ENCODE results near the gene EDEM1. TPM values are rescaled to one million over a fixed set of nuclear protein-coding genes. Genes with fewer than 3 reads are reported as not detected.
"Not testable (repeated sequence)": the region's sequence is repeated elsewhere in the genome, so short reads cannot be mapped to it uniquely, and the experiment has no call there.

Gene EDEM1
- total RNA-seq, 1 donor from 2014 or later = 8.4 TPM

DNA sequence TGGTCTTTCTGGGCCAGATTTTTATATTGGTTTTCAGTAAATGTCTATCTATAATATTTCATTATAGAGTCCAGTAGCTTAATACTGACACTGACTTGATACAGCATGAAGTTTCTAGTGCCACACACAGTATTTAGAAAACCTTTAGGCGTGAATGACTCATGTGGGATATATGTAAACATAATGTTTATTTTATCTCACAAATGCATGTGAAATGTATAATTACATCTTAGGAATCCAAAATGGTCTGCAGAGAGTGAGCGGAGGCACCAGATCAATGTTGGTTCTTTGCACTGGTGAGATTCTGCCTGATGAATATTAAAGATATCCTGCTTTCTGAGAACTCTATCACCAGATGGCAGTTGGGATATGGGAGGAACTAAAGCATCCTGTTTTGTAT is 8.5 kb upstream of the EDEM1 start:
- DNase-seq = not testable (repeated sequence)

DNA sequence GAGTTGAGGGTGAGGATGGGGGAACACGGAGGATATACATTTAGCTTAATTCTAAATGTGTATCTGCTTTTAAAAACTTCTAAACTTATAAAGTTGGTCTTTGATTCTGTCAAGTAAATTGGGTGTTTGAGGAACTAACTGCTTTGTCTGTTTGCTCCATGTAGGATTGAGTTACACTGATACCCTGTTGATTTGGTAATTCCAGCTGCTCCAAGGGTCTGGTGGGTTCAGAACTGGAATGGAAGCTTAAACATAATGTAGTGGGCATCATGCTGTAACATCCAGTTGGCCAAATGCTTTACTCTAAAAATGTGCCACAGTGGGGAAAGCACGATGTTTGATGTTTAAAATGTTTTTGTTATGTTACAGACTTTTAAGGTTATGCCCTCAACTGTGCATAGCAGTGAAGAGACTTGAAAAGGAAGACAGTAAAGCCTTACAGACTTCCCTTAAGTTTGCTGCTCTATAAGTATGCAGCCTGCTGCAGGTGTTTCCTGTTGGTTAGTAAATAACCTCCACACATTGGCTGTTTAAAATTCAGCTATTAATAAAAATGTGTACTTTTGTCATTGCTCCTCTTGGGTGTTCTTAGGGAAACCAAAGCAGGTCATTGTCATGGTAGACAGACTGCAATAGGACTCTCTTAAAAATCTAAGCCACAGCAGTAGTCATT is 5.9 kb upstream of the EDEM1 start:
- DNase-seq = no peak

DNA sequence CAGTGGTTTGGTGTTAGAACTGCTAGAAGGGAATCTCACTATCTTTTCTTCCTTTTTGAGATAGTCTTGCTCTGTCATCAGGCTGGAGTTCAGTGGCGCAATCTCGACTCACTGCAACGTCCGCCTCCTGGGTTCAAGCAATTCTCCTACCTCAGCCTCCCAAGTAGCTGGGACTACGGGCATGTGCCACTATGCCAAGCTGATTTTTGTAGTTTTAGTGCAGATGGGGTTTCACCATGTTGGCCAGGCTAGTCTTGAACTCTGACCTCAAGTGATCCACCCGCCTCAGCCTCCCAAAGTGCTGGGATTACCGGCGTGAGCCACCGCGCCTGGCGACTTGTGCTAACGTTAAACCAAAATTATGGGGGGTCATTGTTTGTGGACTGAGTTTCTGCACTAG is 3.8 kb upstream of the EDEM1 start:
- DNase-seq = not testable (repeated sequence)

DNA sequence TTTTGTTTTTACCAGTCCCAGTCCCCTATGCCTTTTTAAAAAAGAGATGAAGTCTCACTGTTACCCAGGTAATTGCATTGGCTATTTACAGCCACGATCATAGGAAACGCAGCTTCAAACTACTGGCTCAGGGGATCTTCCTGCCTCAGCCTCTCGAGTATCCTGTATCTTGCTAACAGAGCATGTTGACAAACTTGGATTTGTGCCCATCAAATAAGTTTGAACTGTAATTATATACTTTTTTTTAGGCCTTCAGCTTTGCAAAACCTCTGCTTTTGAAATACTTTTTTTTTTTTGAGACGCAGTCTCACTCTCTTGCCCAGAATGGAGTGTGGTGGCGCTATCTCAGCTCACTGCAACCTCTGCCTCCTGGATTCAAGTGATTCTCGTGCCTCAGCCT is 3.0 kb upstream of the EDEM1 start:
- DNase-seq = no peak

DNA sequence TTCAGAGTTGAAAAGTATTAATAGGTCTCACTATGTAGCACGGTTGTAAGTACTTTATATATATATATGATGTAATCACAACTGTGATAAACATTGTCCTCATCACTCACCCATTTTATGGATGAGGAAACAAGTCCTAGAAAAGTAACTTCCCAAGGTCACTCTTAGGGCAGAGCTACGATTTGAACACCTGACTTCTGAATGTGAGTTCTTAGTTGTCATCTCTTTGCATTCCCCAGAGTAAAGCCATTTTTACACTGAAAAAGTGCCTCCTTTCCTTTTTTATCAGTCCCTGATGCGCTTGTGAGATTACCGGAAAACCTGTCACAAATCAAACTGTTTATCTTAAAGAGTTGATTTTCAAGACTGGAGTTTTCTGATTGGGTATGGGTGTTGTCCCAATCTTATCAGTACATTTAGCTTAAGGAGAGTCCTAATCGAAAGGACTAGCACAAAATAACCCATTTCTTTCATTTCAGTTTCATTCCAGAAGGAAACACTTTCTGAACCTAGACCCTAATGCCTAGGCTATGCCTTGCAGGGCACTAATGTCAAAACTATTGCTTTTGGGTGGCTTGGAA is 2.3 kb upstream of the EDEM1 start:
- no peak for DNase-seq

DNA sequence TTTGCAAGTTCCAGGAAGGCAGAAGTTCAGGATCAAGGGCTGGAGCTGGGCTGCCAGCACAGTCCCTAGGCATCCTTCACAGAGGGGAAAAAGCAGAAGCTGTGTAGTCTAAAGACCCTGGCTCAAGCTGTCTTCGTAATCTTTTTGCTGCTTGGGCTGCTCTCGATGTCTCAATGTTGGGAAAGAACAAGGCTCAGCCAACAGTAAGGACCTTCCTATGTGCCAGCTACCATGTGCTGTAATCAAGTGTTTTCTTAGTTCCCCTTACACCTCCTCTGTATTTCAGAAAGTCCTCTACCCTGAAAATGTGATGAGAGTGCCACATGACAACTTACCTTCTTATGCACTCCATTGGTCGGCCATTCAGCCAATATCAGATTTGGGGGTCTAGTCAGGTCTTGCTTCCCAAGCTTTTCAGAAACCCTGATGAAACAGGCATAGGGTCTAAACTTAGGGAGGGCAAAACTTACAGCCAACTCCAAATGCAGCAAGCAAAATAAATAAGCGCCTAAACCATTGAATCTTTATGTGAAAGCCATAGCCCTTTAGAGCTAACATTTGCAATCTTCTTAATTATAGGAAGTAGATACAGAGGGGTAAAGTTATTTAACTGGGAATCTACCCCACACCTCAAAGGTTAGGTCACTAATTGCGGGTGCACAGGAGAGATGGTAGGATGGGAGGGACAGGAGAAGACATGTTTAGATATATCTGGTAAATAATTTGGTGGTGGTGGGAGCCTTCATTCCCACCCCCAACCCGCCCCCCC is 1.2 kb upstream of the EDEM1 start:
- no peak for DNase-seq

DNA sequence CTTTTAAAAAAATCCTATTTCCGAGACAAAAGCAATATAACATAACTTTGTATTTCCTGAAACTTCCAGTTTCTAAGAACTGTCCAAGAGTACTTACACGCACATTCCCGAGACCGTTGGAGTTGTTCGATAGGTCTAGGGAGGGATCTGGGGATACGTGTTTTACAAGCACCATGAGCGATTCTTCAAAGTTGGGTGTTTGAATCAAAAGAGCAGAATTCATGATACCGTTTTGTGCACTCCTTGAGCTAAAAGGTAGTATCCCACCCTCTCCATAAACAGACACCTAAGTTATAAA is 700 bp upstream of the EDEM1 start:
- DNase-seq = no peak

DNA sequence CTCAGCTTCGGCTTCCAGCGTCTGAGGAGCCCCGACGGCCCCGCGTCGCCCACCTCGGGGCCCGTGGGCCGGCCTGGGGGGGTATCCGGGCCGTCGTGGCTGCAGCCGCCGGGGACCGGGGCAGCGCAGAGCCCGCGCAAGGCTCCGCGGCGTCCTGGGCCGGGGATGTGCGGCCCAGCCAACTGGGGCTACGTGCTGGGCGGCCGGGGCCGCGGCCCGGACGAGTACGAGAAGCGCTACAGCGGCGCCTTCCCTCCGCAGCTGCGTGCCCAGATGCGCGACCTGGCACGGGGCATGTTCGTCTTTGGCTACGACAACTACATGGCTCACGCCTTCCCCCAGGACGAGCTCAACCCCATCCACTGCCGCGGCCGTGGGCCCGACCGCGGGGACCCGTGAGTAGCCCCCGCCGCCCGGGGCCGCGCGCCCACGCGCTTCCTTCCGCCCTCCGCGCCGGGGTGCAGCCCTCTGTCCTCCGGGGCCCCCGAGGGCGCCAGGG is 462 bp downstream of the EDEM1 start:
- no peak for DNase-seq

DNA sequence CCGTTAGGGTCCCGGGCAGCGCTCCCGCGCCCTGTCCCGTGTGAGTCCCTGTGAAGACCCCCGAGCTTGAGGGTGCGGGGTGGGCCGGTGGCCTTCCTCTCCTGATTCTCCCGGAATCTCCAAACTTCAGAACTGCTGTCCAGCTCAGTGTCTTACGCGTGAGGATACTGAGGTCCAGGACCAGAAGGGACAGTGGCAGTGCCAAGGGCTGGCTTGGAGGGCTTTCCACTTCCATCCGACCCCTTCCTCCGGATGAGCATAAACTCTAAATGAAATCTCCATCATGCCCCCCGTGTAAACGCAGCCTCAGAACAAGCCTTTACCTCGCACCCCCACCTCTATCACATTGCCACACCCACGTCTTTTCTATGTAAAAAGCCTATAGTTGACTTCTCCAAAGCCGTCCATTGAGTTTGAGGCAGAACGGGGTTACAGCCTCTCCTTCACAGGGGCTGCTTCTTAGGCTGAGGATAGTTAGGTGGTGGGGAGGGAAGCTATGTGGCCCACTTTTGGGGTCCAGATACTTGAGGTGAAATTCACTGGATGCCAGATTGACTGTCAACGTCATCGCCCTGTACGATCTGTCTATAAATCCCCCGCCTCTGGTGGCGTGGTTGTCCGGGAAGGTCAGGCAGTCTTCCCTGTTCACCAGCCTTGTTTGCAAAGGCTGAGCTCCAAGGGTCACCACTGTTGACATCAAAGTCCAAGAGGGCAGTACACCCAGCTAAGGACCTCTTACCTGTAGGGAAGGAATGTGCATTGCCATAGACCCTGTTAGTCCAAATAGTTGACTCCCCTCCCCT is 1.1 kb downstream of the EDEM1 start:
- no peak for DNase-seq

DNA sequence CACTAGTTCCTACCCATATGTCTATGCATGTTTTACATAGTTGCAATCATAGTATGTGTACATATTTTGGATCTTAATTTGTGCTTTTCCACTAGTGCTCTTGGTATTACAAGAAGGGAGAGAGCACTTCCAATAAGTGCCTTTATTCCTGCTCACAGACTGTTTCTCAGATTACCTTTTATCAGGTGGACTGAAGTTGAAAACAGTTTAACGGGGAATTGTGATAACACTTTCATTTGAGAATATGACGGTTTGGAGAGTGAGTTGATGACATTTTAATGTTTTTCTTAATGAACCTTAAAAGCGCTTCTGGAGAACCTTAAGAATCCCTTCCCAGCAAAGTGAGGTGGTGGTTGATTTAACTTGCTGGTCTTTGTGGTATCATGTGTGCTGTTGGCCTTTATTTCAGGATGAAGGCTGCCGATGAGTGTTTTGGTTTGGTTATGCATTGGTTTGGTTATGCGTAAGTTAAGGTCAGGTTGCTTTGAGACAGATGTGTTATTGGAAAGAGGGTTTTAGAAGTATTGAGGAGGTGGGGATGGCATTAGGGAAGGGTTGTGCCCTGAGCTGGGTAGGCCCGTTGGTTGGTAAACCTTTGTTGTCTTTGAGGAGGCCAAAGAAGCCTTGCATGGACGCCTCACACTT is 2.8 kb downstream of the EDEM1 start:
- DNase-seq = no peak

DNA sequence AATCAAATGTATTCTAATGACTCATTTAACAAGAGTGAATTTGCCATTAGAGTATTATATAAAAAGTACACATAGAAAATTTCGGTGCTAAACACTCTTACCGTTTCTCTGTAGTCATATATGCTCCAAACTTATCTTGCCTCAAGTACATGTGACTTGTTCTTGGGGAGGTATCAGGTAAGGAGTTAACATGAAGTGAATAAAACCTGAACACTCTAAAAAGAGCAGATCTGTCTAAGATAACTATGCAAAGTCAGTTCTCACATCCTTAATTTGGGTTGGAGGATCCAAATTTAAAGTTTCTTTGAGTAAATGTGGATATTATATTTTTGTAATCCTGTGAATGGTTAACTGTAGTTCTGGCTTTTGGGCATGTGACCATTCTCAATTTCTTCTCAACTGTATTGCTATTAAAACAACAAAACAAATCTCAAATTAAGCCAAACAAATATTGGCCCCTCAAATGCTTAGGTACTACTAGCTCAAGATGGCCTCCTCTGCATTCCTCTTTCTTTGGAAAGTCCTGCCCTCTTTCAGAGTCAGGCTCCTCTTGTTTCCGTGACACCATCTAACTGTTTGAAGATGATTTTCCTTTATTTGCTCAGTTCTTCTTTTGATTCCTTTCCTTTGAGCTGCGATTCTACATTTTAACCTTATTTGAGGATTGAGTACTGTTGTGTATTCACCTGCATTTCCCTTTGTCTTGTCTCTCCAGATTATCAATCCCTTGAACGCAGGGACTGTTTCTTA is 4.2 kb downstream of the EDEM1 start:
- no peak for DNase-seq

DNA sequence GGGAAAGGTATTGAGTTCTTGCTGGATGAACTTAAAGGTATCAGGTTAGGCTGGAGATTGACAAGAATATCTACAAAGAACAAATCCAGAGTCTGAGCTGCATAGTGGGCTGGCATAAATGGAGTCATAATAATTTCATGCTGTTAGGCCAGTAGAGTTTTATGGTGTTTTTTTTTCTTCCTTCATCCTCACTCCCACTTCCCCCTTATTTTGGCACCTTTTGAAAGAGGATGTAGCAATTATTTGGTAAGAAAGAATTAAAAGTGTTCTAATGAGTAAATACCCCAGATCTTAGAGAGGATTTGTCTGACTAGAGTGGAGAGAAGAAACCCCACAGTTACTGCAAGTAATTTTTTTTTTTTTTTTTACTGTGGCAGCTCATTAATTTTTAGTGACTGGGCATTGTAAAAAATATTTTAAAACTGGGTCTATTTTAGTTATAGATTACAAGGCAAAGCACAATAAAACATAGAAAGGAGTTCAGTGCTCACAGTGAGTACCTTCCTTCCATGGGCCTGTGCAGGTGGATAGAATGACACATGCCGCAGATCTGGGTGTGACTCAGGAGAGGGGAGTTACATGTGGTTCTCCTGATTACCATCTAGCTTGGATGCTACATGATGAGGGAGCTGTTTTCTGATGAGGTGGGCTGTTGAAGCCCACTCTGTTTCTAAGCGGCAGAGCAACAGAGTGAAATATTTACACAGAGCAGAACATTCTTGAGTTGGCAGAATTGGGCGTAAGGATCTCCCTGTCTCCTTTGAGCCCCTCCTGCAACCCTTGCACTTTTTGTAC is 5.3 kb downstream of the EDEM1 start:
- no peak for DNase-seq

DNA sequence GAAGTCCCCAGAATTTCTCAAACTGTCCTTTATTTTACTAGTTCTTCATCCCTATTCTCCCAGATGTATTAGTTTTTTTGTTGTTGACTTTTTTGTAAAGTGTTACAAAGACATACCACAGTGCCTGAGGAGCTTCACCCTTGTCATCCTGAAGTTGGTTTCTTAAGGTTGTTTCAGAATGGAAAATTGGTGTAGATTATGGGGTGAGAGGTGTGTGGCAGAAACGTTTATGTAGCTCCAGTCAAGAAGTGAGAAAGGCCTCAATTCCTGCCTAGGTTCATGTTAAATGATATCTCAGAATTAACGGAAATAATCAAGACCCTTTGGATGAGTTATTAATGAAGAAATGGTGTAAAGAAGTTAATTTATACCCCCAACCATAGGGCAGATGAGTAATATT is 6.8 kb downstream of the EDEM1 start:
- DNase-seq = no peak

DNA sequence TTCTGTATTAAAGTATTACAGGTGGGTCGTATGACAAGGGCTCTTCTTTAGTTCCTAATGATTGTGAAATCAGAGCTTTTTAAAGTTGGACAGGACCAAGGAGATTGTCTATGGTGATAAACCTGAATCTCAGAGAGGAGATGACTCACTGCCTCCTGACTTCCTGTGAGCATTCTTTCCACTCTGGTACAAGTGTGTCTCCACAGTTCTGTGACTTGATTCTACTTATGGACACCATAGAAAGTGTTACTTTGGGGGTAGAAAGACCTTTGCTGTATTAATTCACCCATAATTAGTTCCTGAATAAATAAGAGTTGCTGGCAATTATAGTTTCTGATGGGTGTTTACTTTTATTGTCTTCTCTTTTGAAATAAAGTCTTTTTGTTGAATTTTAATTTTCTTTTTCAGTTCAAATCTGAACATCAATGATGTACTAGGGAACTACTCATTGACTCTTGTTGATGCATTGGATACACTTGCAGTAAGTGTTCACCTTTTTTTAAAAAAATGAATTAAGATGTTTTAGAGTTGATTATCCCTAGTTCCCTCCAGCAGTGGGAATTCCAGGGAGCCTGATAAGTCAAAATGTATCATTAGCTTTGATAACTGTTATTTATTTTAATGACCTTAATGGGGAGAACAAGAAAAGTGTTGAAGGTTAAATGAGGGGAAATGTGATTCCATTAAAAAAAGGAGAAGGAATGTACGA is 7.4 kb downstream of the EDEM1 start:
- DNase-seq = no peak

DNA sequence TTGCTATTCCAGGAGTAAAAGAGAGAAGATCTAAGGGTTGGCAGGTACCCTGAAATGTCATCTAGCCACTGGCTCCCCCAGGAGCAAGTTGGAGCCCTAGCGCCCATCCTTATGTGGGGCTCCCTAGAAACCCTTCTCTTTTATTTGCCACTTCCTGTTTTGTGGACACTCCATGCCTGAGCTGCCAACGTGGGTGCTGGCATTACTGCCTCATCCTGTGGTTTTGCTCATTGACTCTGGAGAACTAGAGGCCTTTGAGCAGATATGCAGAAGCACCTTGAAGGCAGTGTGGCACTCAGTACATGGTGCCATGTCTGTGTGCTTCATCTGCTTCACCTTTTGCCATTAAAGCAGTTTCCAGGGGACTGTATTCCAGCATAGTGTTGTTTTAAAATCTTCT is 8.1 kb downstream of the EDEM1 start:
- DNase-seq = no peak

DNA sequence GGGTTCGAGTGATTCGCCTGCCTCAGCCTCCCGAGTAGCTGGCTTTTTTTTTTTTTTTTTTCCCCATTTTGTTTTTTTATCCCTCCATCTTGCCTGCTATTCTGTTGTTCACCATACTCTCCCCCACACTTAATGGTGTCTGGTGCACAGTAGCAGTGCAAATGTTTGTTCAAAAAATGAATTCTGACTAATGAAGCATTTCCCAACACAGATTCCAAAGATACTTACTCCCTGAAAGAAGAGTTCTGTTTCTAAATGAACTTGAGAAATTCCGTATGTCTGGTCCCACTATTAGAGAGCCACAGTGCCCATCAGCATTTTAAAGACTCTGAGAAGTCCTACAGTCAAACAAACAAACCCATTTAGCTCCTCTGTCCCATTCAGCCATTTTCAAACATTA is 9.5 kb downstream of the EDEM1 start:
- DNase-seq = no peak

DNA sequence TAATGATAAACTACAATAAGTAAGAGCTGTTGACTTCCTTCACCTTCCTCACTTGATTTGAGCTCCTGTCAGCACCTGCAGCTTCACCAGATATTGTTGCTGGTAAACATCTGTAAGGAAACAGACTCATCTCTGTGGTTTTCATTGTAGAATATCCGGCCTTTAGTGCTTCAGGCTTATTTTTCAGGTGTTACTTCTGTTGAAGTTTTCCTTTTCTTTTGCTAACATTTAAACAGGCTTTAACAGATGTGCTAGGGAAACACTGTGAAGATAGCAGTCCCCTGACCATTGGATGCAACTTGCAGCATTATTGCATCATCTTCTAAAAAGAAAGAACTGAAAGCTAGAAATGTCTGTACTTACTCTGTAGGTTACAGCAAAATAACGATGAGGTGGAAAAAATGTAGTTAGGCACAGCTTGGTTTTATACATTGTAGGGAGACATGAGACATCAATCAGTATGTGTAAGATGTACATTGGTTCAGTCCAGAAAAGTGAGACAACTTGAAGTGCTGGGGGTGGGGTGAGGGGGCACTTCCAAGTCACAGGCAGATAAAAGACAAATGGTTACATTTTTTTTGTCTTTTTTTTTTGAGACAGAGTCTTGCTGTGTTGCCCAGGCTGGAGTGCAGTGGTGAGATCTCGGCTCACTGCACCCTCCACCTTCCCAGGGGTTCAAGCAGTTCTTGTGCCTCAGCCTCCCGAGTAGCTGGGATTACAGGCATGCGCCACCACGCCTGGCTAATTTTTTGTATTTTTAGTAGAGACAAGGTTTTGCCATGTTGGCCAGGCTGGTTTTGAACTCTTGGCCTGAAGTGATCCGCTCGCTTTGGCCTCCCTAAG is 10.2 kb downstream of the EDEM1 start:
- no peak for DNase-seq

DNA sequence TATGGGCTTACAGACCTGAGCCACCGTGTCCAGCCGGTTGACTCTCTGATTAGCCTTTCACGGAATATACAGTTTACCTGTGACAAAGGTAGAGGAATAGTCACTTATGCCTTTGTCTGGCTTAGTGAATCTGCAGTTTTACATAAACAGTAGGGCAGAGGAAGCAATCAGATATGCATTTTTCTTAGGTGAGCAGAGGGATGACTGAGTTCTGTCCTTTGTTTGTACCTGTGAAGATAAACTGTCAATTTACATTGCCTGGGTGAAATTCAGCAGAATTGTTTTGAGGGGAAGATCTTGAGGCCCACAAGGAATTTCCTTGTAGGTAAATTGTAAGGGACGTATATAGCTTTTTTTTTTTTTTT is 10.8 kb downstream of the EDEM1 start:
- DNase-seq = no peak

DNA sequence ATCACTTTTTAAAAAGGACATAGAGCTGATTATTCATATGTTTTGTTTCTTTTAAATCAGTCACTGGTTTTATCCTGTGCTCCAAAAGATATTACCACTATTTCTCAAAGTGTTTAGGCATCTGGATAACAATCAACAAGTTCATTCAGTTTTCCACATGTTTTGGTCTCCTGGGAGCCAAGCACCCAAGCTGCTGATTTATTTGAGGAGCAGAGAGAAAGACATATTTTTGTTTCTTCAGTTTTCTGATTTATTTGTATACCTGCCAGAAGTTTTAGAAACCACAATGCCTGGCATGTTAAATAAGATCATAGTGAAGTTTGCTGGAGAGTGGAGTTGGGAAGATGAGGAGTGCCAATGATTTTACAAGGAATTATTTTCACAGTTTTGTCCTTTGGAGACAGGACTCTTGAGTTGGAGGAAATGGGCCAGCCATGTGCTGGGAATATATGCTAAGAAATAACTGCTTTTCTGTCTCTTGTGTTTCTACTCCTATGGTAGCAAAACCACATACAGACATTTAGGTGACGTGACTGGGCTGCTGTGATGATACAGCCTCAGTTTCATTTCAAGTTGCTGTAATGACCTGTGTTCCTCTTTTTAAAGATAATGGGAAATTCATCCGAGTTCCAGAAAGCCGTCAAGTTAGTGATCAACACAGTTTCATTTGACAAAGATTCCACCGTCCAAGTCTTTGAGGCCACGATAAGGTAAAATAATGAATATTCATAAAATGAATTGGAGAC is 11.7 kb downstream of the EDEM1 start:
- no peak for DNase-seq
